Measurements from ENCODE around the gene CORO2A. TPM values are rescaled to one million over a fixed set of nuclear protein-coding genes. Genes with fewer than 3 reads are reported as not detected.

CORO2A gene
- total RNA-seq, 1 experiment from 2014 or later, result 32.5 TPM

DNA sequence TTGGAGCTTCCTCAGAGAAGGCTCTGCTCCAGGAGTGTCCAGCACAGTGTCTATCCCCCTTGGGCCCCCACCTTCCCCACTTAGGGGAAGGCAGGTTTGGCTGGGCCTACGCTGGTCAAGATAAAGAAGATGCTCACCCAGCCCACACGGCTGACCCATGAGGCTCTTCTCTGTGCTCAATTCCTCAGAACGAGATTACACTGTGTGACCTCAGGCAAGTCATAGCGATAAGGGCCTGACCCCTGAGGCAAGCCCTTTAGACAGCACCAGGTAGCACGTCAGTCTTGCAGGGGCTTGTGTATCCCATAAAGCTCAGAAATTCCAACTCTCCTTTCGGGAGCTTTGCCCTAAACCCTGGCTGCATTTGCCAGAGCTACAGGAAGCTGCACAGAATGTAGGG lies 32.6 kb downstream of the CORO2A start:
- Mint-ChIP-seq H3K27ac (peak overlapping the region; percentile 52), H3K9me3 (no peaks in the 10 kb centered on the region), H3K4me1 (peaks cover 11% of the 10 kb centered on the region; the same call in 1 of the 2 replicates), H3K27me3 (ENCODE audit: low read depth) (no peaks in the 10 kb centered on the region), H3K4me3 (no peak overlapping the region), H3K36me3 (peaks cover 20% of the 10 kb centered on the region)
- DNase-seq (ENCODE audit: low spot score) (no peak), ATAC-seq (no peak)
- ChIA-PET CTCF (interaction anchor here (0.6 to 1.1 kb wide), 5 partner anchors 26 to 615 kb away, joined by 3 to 4 read pairs (median 3); partner anchors contain the start of gene TRIM14), POLR2A (no interaction called here)
- TF ChIP-seq, protein P1, sequence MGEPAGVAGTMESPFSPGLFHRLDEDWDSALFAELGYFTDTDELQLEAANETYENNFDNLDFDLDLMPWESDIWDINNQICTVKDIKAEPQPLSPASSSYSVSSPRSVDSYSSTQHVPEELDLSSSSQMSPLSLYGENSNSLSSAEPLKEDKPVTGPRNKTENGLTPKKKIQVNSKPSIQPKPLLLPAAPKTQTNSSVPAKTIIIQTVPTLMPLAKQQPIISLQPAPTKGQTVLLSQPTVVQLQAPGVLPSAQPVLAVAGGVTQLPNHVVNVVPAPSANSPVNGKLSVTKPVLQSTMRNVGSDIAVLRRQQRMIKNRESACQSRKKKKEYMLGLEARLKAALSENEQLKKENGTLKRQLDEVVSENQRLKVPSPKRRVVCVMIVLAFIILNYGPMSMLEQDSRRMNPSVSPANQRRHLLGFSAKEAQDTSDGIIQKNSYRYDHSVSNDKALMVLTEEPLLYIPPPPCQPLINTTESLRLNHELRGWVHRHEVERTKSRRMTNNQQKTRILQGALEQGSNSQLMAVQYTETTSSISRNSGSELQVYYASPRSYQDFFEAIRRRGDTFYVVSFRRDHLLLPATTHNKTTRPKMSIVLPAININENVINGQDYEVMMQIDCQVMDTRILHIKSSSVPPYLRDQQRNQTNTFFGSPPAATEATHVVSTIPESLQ (CRISPR knock-in tag; IDR thresholded peaks at IDR 0.05), result no peak
- no peak for TF ChIP-seq SP1 (CRISPR knock-in tag; conservative IDR thresholded peaks at IDR 0.05)
- TF ChIP-seq, protein P2, sequence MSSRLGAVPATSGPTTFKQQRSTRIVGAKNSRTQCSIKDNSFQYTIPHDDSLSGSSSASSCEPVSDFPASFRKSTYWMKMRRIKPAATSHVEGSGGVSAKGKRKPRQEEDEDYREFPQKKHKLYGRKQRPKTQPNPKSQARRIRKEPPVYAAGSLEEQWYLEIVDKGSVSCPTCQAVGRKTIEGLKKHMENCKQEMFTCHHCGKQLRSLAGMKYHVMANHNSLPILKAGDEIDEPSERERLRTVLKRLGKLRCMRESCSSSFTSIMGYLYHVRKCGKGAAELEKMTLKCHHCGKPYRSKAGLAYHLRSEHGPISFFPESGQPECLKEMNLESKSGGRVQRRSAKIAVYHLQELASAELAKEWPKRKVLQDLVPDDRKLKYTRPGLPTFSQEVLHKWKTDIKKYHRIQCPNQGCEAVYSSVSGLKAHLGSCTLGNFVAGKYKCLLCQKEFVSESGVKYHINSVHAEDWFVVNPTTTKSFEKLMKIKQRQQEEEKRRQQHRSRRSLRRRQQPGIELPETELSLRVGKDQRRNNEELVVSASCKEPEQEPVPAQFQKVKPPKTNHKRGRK (CRISPR knock-in tag; IDR thresholded peaks at IDR 0.05; ENCODE audit: borderline replicate concordance), result no peak

DNA sequence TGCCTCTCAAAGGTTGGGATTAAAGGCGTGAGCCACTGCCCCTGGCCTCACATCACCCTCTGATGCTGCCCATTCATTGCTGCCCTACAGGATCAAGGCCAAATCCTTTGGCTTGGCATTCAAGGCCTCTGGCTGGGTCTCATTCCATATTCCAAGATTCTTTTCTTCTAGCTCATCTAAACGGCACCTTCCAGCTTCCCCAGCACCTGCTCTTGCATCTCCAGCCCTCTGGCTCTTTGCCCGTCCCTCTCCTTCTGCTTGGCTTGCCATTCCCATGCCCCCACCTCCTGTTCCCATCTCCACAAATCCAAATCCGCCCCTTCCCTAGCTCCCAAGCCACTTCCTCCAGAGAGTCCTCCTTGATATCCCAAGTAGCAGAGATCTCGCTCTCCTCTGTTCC lies 33.1 kb downstream of the CORO2A start:
- CTCF ChIA-PET, result interaction anchor here (0.6 to 1.6 kb wide), 4 partner anchors 67 to 616 kb away, joined by 3 to 4 read pairs (median 3); no protein-coding TSS in a partner anchor
- no peak overlapping the region for H3K4me3 Mint-ChIP-seq
- no peaks in the 10 kb centered on the region for H3K27me3 Mint-ChIP-seq (ENCODE audit: low read depth)
- TF ChIP-seq ZBTB21 (CRISPR knock-in tag; IDR thresholded peaks at IDR 0.05; ENCODE audit: borderline replicate concordance) (no peak), RORB (CRISPR knock-in tag; IDR thresholded peaks at IDR 0.05) (no peak), ETV6 (CRISPR knock-in tag; IDR thresholded peaks at IDR 0.05) (no peak), SP1 (CRISPR knock-in tag; conservative IDR thresholded peaks at IDR 0.05) (no peak), TEAD1 (CRISPR knock-in tag; IDR thresholded peaks at IDR 0.05) (no peak)
- TF ChIP-seq, protein P3, sequence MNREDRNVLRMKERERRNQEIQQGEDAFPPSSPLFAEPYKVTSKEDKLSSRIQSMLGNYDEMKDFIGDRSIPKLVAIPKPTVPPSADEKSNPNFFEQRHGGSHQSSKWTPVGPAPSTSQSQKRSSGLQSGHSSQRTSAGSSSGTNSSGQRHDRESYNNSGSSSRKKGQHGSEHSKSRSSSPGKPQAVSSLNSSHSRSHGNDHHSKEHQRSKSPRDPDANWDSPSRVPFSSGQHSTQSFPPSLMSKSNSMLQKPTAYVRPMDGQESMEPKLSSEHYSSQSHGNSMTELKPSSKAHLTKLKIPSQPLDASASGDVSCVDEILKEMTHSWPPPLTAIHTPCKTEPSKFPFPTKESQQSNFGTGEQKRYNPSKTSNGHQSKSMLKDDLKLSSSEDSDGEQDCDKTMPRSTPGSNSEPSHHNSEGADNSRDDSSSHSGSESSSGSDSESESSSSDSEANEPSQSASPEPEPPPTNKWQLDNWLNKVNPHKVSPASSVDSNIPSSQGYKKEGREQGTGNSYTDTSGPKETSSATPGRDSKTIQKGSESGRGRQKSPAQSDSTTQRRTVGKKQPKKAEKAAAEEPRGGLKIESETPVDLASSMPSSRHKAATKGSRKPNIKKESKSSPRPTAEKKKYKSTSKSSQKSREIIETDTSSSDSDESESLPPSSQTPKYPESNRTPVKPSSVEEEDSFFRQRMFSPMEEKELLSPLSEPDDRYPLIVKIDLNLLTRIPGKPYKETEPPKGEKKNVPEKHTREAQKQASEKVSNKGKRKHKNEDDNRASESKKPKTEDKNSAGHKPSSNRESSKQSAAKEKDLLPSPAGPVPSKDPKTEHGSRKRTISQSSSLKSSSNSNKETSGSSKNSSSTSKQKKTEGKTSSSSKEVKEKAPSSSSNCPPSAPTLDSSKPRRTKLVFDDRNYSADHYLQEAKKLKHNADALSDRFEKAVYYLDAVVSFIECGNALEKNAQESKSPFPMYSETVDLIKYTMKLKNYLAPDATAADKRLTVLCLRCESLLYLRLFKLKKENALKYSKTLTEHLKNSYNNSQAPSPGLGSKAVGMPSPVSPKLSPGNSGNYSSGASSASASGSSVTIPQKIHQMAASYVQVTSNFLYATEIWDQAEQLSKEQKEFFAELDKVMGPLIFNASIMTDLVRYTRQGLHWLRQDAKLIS (CRISPR knock-in tag; IDR thresholded peaks at IDR 0.05; ENCODE audit: borderline replicate concordance), result no peak
- TF ChIP-seq, protein P2 (CRISPR knock-in tag; IDR thresholded peaks at IDR 0.05; ENCODE audit: borderline replicate concordance), result no peak
- TF ChIP-seq, protein P4, sequence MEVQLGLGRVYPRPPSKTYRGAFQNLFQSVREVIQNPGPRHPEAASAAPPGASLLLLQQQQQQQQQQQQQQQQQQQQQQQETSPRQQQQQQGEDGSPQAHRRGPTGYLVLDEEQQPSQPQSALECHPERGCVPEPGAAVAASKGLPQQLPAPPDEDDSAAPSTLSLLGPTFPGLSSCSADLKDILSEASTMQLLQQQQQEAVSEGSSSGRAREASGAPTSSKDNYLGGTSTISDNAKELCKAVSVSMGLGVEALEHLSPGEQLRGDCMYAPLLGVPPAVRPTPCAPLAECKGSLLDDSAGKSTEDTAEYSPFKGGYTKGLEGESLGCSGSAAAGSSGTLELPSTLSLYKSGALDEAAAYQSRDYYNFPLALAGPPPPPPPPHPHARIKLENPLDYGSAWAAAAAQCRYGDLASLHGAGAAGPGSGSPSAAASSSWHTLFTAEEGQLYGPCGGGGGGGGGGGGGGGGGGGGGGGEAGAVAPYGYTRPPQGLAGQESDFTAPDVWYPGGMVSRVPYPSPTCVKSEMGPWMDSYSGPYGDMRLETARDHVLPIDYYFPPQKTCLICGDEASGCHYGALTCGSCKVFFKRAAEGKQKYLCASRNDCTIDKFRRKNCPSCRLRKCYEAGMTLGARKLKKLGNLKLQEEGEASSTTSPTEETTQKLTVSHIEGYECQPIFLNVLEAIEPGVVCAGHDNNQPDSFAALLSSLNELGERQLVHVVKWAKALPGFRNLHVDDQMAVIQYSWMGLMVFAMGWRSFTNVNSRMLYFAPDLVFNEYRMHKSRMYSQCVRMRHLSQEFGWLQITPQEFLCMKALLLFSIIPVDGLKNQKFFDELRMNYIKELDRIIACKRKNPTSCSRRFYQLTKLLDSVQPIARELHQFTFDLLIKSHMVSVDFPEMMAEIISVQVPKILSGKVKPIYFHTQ (CRISPR knock-in tag; IDR thresholded peaks at IDR 0.05), result no peak
- DNase-seq (ENCODE audit: low spot score) (no peak), ATAC-seq (no peak)
- peaks cover 11% of the 10 kb centered on the region; the same call in 1 of the 2 replicates for H3K4me1 Mint-ChIP-seq
- POLR2A ChIA-PET, result no interaction called here
- H3K36me3 Mint-ChIP-seq, result peaks cover 25% of the 10 kb centered on the region
- peak overlapping the region; percentile 52 for H3K27ac Mint-ChIP-seq
- H3K9me3 Mint-ChIP-seq, result no peaks in the 10 kb centered on the region
